HG03354 (cell line): ENCODE data around the gene FRMD4A.
"Not testable (repeated sequence)": the region's sequence is repeated elsewhere in the genome, so short reads cannot be mapped to it uniquely, and the experiment has no call there.

Source experiments
- ATAC-seq: cut with Tn5 transposase; IDR thresholded peaks from one replicate; pipeline ENCODE4 v1.9.1; 2021; ENCODE audit warnings: mild to moderate bottlenecking; ENCODE audit not compliant: unreplicated experiment, poor library complexity, severe bottlenecking

The FRMD4A gene

DNA sequence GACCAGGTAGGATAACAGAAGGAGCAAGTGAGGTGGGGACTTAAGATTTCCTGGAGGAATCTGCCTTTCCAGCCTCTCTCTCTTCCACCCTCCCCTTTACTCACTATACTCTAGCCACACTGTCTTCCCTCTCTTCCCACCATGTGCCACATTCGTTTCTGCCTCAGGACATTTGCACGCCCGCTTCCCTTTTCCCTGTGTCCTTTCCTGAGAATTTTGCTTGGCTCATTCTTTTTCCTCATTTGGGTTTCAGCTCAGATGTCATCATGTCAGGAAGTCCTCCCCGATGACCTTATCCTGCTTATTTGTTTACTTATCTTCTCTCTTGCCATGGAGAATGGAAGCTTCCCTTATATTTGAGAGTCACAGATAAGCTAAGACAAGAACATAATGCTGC is 380.2 kb downstream of the FRMD4A start:
- ATAC-seq, result no peak

GRCh38 chr10:13949844-13950542 is 380.7 kb downstream of the FRMD4A start:
- no peak for ATAC-seq

DNA sequence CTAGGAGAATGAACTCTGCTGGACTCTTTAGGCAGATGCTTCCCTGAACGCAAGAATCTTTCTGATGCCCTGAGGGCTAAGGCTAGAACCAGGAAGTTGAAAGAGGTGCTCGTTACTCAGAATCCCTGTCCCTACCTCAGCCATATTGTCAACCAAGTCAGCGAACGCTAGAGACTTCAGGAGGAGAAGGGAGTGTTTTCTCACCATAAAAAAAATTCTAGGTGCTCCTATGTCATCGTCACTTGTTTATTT is 384.6 kb downstream of the FRMD4A start:
- ATAC-seq, result no peak

DNA sequence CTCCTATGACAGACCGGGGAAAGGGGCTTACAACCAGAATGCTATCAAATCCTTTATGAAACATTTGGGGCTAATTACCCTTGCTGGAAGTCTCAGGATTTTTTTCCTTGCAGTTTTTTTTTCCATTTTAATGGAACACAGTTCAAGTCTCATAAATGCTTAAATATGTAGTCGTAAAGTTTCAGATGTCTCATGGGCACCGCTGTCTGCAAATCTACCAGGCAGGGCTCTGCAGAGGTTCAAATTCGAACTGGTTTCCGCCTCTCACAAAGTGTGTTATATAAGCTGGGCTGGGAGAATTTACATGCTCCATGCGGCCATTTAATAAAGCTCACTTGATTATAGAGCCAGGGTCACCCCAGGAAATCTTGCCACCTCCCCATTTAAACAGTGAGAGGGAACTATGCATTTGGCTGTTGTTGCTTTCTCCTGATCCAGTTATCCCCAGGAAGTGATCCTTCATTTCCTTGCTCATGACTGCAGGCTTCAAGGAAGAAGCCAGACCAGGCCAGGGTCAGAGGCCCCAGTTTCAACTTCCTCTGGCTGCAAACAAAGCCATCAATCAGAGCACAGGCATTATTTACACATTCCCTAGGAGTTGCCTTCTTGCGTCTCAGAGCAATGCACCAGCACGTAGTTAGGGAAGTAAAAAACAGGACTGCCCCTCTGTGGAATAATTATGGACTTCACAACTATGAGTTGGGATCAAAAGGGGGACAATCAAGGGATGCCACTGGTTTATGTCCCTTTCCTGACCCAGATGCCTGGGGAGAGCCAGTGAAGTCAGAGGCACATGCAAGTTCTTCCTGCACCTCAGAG is 385.1 kb downstream of the FRMD4A start:
- no peak for ATAC-seq

DNA sequence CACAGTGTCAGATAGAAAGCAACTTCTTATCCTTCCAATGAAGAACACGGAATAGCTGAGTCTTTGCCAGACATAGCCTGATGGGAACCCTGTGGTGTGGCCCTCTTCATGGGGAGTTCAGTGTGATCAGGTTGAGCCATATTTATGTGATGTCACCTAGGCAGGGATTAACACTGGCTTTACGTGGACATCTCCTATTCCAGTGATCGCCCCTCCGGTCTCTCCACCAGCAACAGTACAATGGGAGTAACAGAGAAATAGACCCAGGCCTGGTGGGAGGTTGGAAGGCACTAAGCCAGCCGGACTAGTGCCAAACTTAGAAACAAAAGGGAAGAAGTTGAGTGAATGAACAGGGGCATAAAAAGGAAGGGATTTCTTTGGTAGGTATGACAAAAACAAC is 385.9 kb downstream of the FRMD4A start:
- no peak for ATAC-seq

DNA sequence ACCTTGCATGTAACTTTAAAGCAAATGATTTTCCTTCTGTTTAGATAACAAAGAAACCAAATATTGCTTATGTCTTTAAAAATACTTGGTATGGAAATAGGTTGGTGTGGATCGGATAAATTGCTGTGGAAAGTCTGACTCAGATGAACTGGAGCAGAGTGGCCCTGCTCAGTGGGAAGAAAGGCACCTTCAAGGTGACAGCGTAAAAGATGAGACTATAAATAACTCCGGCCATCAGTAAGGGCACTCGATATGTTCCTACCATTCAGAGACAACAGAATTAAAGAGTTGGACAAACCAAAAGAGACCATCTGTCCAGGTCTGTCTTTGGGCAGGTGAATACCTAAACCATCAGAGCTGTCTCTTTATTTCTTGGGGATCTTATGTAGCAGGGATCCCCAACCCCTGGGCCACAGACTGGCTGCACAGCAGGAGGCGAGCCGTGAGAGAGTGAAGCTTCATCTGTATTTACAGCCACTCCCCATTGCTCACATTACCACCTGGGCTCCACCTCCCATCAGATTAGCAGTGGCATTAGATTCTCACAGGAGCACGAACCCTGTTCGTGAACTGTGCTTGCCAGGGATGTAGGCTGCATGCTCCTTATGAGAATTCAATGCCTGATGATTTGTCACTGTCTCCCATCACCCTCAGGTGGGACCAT is 386.9 kb downstream of the FRMD4A start:
- no peak for ATAC-seq

GRCh38 chr10:13942035-13942434 is 388.7 kb downstream of the FRMD4A start:
- ATAC-seq, result no peak

DNA sequence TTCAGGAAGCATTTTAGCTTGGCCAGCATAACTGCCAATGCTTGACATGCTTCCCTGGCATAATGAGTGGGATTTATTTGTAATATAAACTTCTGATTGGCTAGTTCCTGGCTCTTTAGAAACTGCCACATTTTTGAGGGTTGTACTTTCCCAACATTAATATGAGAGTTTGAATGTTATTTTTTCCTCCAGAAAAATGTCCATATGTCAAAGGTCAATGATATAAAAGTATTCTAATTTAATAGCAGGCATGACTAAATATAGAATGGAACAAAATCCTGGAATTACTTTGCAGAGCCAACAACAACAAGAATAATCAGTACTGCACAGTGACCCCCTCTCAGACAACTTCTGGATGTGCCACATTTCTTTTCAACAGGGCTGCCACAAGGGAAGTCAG is 391.3 kb downstream of the FRMD4A start:
- no peak for ATAC-seq

DNA sequence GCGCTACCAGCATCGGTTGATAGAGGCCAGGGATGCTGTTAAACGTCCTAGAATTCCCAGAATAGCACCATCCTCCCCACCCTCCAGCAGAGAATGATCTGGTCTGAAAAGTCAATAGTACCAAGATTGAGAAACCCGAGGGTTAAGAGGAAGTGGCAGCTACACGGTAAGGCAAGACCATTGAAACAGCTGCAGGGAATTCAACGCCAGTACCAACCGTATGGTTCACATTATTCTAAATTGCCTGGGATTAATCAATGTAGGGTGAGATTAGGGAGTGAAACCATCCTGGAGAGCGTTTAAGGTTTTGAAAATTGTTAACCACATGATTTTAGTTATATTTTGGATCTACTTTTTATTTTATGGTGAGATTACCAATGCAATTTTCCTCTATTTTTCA is 391.8 kb downstream of the FRMD4A start:
- ATAC-seq, result no peak

DNA sequence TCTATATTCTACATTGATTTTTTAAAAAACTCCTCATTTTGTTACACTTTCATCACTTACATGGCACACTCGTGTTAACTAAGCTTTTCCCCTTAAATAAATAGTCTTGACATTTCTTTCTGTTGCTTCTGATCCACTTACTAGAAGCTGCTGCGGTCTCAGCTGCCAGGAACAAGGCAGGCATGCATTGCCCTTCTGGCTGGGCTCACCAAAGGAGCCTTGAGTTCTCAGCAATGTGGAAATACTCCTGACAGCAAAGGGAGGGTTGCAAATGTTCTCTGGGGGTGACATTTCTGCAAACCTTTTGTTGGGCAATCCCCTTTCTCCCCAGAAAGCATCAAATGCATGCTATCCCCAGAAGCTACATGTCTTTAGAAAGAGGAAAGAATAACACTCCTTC is 393.9 kb downstream of the FRMD4A start:
- no peak for ATAC-seq

DNA sequence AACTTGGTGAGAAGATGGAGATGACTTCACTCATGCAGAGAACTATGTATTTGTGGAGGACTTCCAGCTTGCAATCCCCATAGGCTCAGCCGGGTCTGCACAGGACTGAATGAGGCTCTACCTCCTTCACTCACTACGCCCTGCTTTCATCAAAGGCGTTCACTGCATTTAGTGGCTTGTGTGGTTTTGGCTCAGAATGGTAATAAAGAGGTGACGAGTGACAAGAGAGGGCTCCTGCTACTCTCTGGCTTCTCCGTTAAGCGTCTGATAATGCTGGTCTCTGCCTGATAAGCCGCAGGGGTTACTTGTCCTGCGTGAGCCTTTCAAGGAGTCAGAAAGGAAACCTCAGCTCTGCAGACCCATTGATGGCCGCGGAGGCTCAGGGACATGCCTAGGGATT is 400.6 kb downstream of the FRMD4A start:
- no peak for ATAC-seq

DNA sequence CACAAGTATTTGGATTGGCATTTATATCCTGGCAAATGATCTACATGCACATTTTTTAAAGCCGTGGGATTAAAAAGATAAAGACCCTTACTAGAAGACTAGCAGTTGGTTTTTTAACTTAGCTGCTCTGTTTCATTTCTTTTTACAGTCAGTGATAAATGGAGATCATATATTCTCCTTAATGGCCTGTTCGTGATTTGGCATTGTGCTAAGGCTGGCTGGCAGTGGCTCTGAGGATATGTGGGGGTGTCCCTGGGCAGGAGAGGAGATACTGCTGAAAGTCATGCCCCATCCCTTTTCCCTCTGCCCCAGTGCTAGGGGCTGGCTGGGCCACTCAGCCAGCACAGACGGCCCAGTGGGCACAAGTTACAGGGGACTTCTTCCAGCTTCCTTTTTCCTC is 402.3 kb downstream of the FRMD4A start:
- no peak for ATAC-seq

GRCh38 chr10:13925971-13926780 is 404.5 kb downstream of the FRMD4A start:
- no peak for ATAC-seq

- ATAC-seq, result no peak
These were observed 406.5 kb downstream of the FRMD4A start for GRCh38 chr10:13924040-13924725.

- ATAC-seq, result no peak
These were observed 408.1 kb downstream of the FRMD4A start for GRCh38 chr10:13922586-13922985.

- no peak for ATAC-seq
These were observed 408.8 kb downstream of the FRMD4A start for GRCh38 chr10:13921941-13922340.

- ATAC-seq, result not testable (repeated sequence)
These were observed 409.6 kb downstream of the FRMD4A start for GRCh38 chr10:13921131-13921530.

GRCh38 chr10:13920465-13920864 is 410.3 kb downstream of the FRMD4A start:
- no peak for ATAC-seq

DNA sequence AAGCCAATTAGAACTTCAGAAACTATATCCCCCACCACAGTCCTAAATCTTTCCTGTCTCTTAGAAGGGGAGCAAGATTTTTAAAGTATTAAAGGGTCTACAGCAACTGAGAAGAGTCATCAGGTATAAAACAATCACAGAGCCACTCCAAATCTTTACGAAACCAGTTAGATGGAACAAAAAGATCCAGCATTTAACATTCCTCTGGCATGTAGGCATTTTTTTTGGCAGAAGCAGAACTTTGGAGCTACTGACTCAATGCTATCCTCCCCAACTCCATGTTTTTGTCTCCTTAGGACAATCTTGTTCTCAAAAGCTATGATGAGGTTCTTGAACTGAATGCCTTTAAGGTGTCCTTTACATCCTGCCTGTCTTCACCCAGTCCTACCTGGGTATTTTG is 410.7 kb downstream of the FRMD4A start:
- no peak for ATAC-seq

DNA sequence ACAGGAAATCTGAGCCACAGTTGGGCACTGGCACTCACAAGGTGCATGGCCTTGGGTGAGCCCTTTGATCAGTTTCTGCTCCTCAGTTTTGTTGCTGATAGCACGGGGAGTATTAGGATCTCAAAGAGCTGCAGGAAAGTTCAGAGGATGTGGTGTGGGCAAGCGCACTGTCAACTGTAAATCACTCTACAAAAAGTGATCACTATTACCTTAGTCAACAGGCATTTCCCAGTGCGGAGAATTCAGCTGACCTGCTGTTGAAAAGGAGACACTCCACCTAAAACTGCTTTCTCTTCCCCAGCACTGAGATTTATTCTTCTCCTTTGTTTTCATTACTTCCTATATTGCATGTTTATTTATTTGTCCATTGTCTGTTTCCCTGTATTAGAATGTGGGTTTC is 412.9 kb downstream of the FRMD4A start:
- no peak for ATAC-seq
